Gastrocnemius medialis (tissue), 4 donors: ENCODE measurements around the gene MINK1. TPM values are rescaled to one million over a fixed set of nuclear protein-coding genes. Genes with fewer than 3 reads are reported as not detected.

Experiments used
- ATAC-seq, 2 donors: fragments of 150-250 bp; one replicate each; pipeline ENCODE4 v1.9.1; 2016
- DNase-seq, 2 donors: peaks; one replicate each; pipeline ENCODE4 v3.0.0-alpha.2; 2019
- H3K27ac ChIP-seq, 4 donors: fragments of 200-600 bp; sonication (generic); 1 replicate in 1 of 4; 2 replicates in 3 of 4; pipeline ENCODE4 v1.5.1; 2016 to 2018; ENCODE audit warnings: mild to moderate bottlenecking in 2 of 4, moderate library complexity in 1 of 4
- H3K27me3 ChIP-seq, 3 donors: fragments of 200-600 bp; sonication (generic) in 2 of 3; 1 replicate in 1 of 3; 2 replicates in 2 of 3; pipeline versions ENCODE4 v1.5.1 to v1.6.0; 2016 to 2019; ENCODE audit warnings: mild to moderate bottlenecking in 1 of 3, moderate library complexity in 1 of 3
- H3K36me3 ChIP-seq, 2 donors: fragments of 200-600 bp; sonication (generic) in 1 of 2; one replicate each; pipeline ENCODE4 v1.5.1; 2017 to 2018
- H3K4me1 ChIP-seq, 2 donors: fragments of 200-600 bp; sonication (generic) in 1 of 2; one replicate each; pipeline ENCODE4 v1.5.1; 2016 to 2017; ENCODE audit warnings: mild to moderate bottlenecking in 2 of 2
- H3K4me3 ChIP-seq, 4 donors: fragments of 200-600 bp; sonication (generic) in 3 of 4; 1 replicate in 1 of 4; 2 replicates in 3 of 4; pipeline ENCODE4 v1.5.1; 2016 to 2019; ENCODE audit warnings: mild to moderate bottlenecking in 2 of 4
- H3K9me3 ChIP-seq, 3 donors: fragments of 200-600 bp; sonication (generic) in 2 of 3; 1 replicate in 1 of 3; 2 replicates in 2 of 3; pipeline ENCODE4 v1.5.1; 2016 to 2019
- CTCF ChIP-seq, 5 experiments: fragments of 450-650 bp in 3 of 5; fragments of 200-600 bp in 2 of 5; sonication (generic) in 2 of 5; IDR thresholded peaks in 4 of 5; conservative IDR thresholded peaks in 1 of 5; 1 replicate in 4 of 5; 2 replicates in 1 of 5; pipeline ENCODE4 v1.5.1; 2016 to 2019; ENCODE audit warnings: antibody characterized with exemption in 5 of 5, mild to moderate bottlenecking in 3 of 5, moderate library complexity in 3 of 5
- POLR2A ChIP-seq, 2 donors: fragments of 450-650 bp; IDR thresholded peaks; one replicate each; pipeline ENCODE4 v1.6.1; 2017; ENCODE audit warnings: antibody characterized with exemption in 2 of 2, mild to moderate bottlenecking in 2 of 2, moderate library complexity in 2 of 2
- in situ Hi-C, 4 donors: fragments of 200-750 bp; cut with MboI; loops; one replicate each; pipeline versions ENCODE4 v1.15.0 to v1.8.0; 2017; ENCODE audit warnings: low sequenced_read_pairs in 4 of 4
- intact Hi-C: fragments of 100-400 bp; cut with DNase I; formaldehyde crosslinking; loops from one replicate; pipeline ENCODE4 v1.15.1; 2023; ENCODE audit warnings: low total_unique reads
- total RNA-seq, 4 donors: library from RNA; depleted of rRNA; stranded (reverse); fragments of >200 nt; gene quantifications; one replicate each; pipeline versions ENCODE4 v1.1.0 to v1.2.3, GENCODE V29; 2016

Gene MINK1
- total RNA-seq, 4 donors from 2014 or later: 11.7 to 20.2 (median 15.3) TPM

- TF ChIP-seq POLR2A (IDR thresholded peaks at IDR 0.05) (no peak), CTCF (IDR thresholded peaks at IDR 0.05 in 4 of 5, conservative IDR thresholded peaks at IDR 0.05 in 1 of 5) (no peak)
- Histone ChIP-seq H3K27ac (peak overlapping the region in 2 of 4 donors; percentile 0 to 59), H3K4me3 (peak overlapping the region in 3 of 4 donors; percentile 17 to 50 (median 17)), H3K9me3 (no peaks in the 10 kb centered on the region), H3K27me3 (peaks cover 0 to 18% (median 4%) of the 10 kb centered on the region in 3 donors), H3K4me1 (peaks cover 0 to 22% of the 10 kb centered on the region in 2 donors), H3K36me3 (peaks cover 0 to 17% of the 10 kb centered on the region in 2 donors)
- ATAC-seq: no peak
- DNase-seq: no peak
- intact Hi-C loops (no loop called here), in situ Hi-C loops (no loop called here)
These were observed 67.3 kb downstream of the MINK1 start for GRCh38 chr17:4900231-4901107.

GRCh38 chr17:4901108-4901647 is 68.0 kb downstream of the MINK1 start:
- in situ Hi-C loops: no loop called here
- no peak for TF ChIP-seq CTCF (IDR thresholded peaks at IDR 0.05 in 4 of 5, conservative IDR thresholded peaks at IDR 0.05 in 1 of 5)
- TF ChIP-seq POLR2A (IDR thresholded peaks at IDR 0.05): no peak
- no peak for ATAC-seq
- peak overlapping the region in 2 of 4 donors; percentile 17 to 38 for H3K4me3 ChIP-seq
- no peak for DNase-seq
- H3K4me1 ChIP-seq: peaks cover 0 to 22% of the 10 kb centered on the region in 2 donors
- intact Hi-C loops: no loop called here
- no peaks in the 10 kb centered on the region for H3K9me3 ChIP-seq
- peak overlapping the region in 3 of 4 donors; percentile 0 to 59 (median 37) for H3K27ac ChIP-seq
- H3K27me3 ChIP-seq: peaks cover 0 to 18% (median 4%) of the 10 kb centered on the region in 3 donors
- H3K36me3 ChIP-seq: peaks cover 0 to 13% of the 10 kb centered on the region in 2 donors

GRCh38 chr17:4901648-4902344 is 68.7 kb downstream of the MINK1 start:
- ATAC-seq (peak; percentile 21), DNase-seq (peak in 1 of 2 donors; percentile 35)
- Histone ChIP-seq H3K36me3 (peaks cover 0 to 6% of the 10 kb centered on the region in 2 donors), H3K9me3 (no peaks in the 10 kb centered on the region), H3K4me1 (peaks cover 0 to 22% of the 10 kb centered on the region in 2 donors), H3K27me3 (peaks cover 0 to 18% (median 4%) of the 10 kb centered on the region in 3 donors), H3K27ac (peak overlapping the region; percentile 18 to 59 (median 50)), H3K4me3 (peak overlapping the region in 1 of 4 donors; percentile 38)
- TF ChIP-seq POLR2A (IDR thresholded peaks at IDR 0.05): peak in 1 of 2 donors; percentile 56
- TF ChIP-seq CTCF (IDR thresholded peaks at IDR 0.05 in 4 of 5, conservative IDR thresholded peaks at IDR 0.05 in 1 of 5): no peak
- intact Hi-C loops: no loop called here
- in situ Hi-C loops: no loop called here

GRCh38 chr17:4902540-4902939 is 69.4 kb downstream of the MINK1 start:
- peaks cover 0 to 18% (median 4%) of the 10 kb centered on the region in 3 donors for H3K27me3 ChIP-seq
- TF ChIP-seq POLR2A (IDR thresholded peaks at IDR 0.05) (no peak), CTCF (IDR thresholded peaks at IDR 0.05 in 4 of 5, conservative IDR thresholded peaks at IDR 0.05 in 1 of 5) (no peak)
- in situ Hi-C loops: no loop called here

More at GRCh38 chr17:4902540-4902939, 69.4 kb downstream of the MINK1 start:
- ATAC-seq (no peak), DNase-seq (no peak)
- H3K36me3 ChIP-seq: no peaks in the 10 kb centered on the region
- H3K9me3 ChIP-seq: no peaks in the 10 kb centered on the region
- intact Hi-C loops: no loop called here
- H3K27ac ChIP-seq: peak overlapping the region in 2 of 4 donors; percentile 37 to 59
- peaks cover 0 to 22% of the 10 kb centered on the region in 2 donors for H3K4me1 ChIP-seq
- no peak overlapping the region for H3K4me3 ChIP-seq
